PC-3 (cell line): Measurements from ENCODE around the gene IFT43. TPM values are rescaled to one million over a fixed set of nuclear protein-coding genes. Genes with fewer than 3 reads are reported as not detected.

Experiments
- ATAC-seq: fragments of 200-7000 bp; cut with Tn5 transposase; 2 replicates; pipeline ENCODE4 v1.9.1; 2020; ENCODE audit warnings: mild to moderate bottlenecking, moderate library complexity
- BruUV-seq: library from RNA; stranded (reverse); fragments of 400-500 nt; replicated peaks from 2 replicates; lab custom pipeline; 2021; lab: Mats Ljungman, UMichigan
- CTCF ChIA-PET: fragments of 300-600 bp; sonication (Branson Sonifier 250); formaldehyde crosslinking; loops from one replicate; lab custom pipeline; 2022; ENCODE audit warnings: antibody characterized with exemption; lab: Charles Lee
- POLR2A ChIA-PET: fragments of 300-600 bp; sonication (Branson Sonifier 250); formaldehyde crosslinking; loops from one replicate; lab custom pipeline; 2022; ENCODE audit warnings: antibody characterized with exemption; ENCODE audit not compliant: unreplicated experiment; lab: Charles Lee
- DNase-seq: peaks from one replicate; pipeline ENCODE4 v3.0.0-alpha.2; 2015
- H2AFZ ChIP-seq: fragments of 300-600 bp; sonication (generic); 2 replicates; pipeline ENCODE4 v1.6.0; 2016; ENCODE audit warnings: antibody characterized with exemption, low read length
- H3F3A ChIP-seq: fragments of 300-600 bp; sonication (generic); one replicate; pipeline ENCODE4 v1.6.0; 2017; ENCODE audit warnings: antibody characterized with exemption, low read length, control low read depth, mild to moderate bottlenecking; ENCODE audit not compliant: unreplicated experiment
- H3K27ac ChIP-seq: fragments of 300-600 bp; sonication (generic); 2 replicates; pipeline ENCODE4 v1.5.1; 2016; ENCODE audit warnings: mild to moderate bottlenecking, low read length
- H3K27me3 ChIP-seq: fragments of 300-600 bp; sonication (generic); 2 replicates; pipeline ENCODE4 v1.6.1; 2016; ENCODE audit warnings: low read length, mixed read lengths
- H3K36me3 ChIP-seq: fragments of 300-600 bp; sonication (generic); 2 replicates; pipeline ENCODE4 v1.6.1; 2016; ENCODE audit warnings: low read depth, mixed run types, low read length, mixed read lengths
- H3K4me1 ChIP-seq: fragments of 300-600 bp; sonication (generic); 2 replicates; pipeline ENCODE4 v1.5.1; 2016; ENCODE audit warnings: low read length; ENCODE audit not compliant: insufficient read depth
- H3K4me2 ChIP-seq: fragments of 300-600 bp; sonication (generic); 2 replicates; pipeline ENCODE4 v1.6.0; 2016; ENCODE audit warnings: low read length
- H3K4me3 ChIP-seq: fragments of 300-600 bp; sonication (generic); 2 replicates; pipeline ENCODE4 v1.5.1; 2016; ENCODE audit warnings: mild to moderate bottlenecking, low read length, mixed read lengths
- H3K79me2 ChIP-seq: fragments of 300-600 bp; sonication (generic); 2 replicates; pipeline ENCODE4 v1.6.1; 2017; ENCODE audit warnings: low read length, mixed read lengths
- H3K9ac ChIP-seq: fragments of 300-600 bp; sonication (generic); 2 replicates; pipeline ENCODE4 v1.6.0; 2016; ENCODE audit warnings: mild to moderate bottlenecking, low read length
- H3K9me2 ChIP-seq: fragments of 300-600 bp; sonication (generic); replicated peaks from 2 replicates; pipeline ENCODE4 v1.6.1; 2016; ENCODE audit warnings: mixed run types, low read length, mixed read lengths
- H3K9me3 ChIP-seq: fragments of 300-600 bp; sonication (generic); 2 replicates; pipeline ENCODE4 v1.6.1; 2016; ENCODE audit warnings: low read length, mixed read lengths
- H4K20me1 ChIP-seq: fragments of 300-600 bp; sonication (generic); 2 replicates; pipeline ENCODE4 v1.6.1; 2016; ENCODE audit warnings: low read length, mixed read lengths
- CTCF ChIP-seq: fragments of 300-600 bp; sonication (generic); conservative IDR thresholded peaks from 2 replicates; pipeline ENCODE4 v1.5.1; 2017; ENCODE audit warnings: antibody characterized with exemption, low read depth, mild to moderate bottlenecking, low read length
- EZH2 ChIP-seq: fragments of 300-600 bp; sonication (generic); IDR thresholded peaks from one replicate; pipeline ENCODE4 v1.6.1; 2017; ENCODE audit warnings: antibody characterized with exemption, mild to moderate bottlenecking, low read length; ENCODE audit not compliant: unreplicated experiment
- EZH2phosphoT487 ChIP-seq: fragments of 300-600 bp; sonication (generic); IDR thresholded peaks from 2 replicates; pipeline ENCODE4 v1.6.1; 2018; ENCODE audit warnings: mild to moderate bottlenecking, antibody characterized with exemption, low read length, borderline replicate concordance
- intact Hi-C: fragments of 100-400 bp; cut with micrococcal nuclease; formaldehyde crosslinking; loops from 2 replicates; pipeline ENCODE4 v1.9.0; 2023
- total RNA-seq: library from RNA; depleted of rRNA; stranded (reverse); fragments of >200 nt; gene quantifications from 2 replicates; pipeline ENCODE4 v1.2.3, GENCODE V29; 2014

The IFT43 gene
- total RNA-seq, 1 experiment from 2014 or later = 41.3 TPM

DNA sequence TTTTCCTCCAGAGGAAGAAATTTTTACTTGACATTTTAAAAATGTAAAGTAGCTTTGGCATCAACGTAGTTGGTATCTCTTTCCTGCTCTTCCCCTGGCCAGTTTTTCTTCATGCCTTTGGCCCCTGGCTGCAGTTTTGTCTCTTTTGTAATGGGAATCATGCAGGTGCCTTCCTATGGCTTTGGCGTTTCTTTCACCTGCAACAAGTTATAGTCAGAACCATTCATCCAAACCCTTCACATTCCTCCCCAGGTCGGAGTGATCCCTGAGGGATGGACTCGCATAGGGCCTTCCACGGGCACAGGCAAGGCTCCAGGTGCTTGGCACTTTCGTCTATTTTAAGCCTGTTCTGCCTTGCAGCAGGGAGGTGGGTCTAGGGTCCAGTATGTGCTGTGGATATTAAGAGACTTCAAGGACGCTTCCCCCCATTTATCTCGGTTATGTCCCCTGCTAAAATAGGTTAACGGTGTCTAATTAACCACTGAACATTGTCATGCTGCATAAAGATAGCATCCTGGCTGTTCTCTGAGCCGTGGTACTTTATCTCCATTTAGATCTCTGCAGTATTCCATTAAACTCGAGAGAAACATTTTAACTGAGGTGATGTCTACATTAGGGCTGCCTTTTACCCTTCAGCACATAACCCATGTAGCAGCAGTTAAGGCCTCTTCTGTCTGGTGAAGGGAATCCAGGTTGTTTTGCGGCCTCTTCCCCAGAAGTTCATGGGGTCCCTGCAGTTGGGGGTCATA, 66.3 kb downstream of the IFT43 start:
- Histone ChIP-seq H3K4me3 (no peak overlapping the region), H3K9ac (no peak overlapping the region), H3F3A (no peaks in the 10 kb centered on the region), H2AFZ (no peak overlapping the region), H3K27ac (no peak overlapping the region), H3K27me3 (no peaks in the 10 kb centered on the region), H3K9me2 (no peaks in the 10 kb centered on the region), H4K20me1 (no peaks in the 10 kb centered on the region), H3K79me2 (no peaks in the 10 kb centered on the region), H3K4me2 (no peak overlapping the region), H3K4me1 (no peaks in the 10 kb centered on the region), H3K9me3 (no peaks in the 10 kb centered on the region), H3K36me3 (no peaks in the 10 kb centered on the region)
- no peak for DNase-seq
- TF ChIP-seq EZH2phosphoT487 = no peak
- no peak for TF ChIP-seq EZH2
- no peak for TF ChIP-seq CTCF
- intact Hi-C loops = loop anchor here (1.0 to 5.0 kb wide), 3 partner anchors 300 to 593 kb away; no protein-coding TSS in a partner anchor
- no peak for ATAC-seq
- no TSS peak for BruUV-seq
- CTCF ChIA-PET = no interaction called here
- POLR2A ChIA-PET = no interaction called here

DNA sequence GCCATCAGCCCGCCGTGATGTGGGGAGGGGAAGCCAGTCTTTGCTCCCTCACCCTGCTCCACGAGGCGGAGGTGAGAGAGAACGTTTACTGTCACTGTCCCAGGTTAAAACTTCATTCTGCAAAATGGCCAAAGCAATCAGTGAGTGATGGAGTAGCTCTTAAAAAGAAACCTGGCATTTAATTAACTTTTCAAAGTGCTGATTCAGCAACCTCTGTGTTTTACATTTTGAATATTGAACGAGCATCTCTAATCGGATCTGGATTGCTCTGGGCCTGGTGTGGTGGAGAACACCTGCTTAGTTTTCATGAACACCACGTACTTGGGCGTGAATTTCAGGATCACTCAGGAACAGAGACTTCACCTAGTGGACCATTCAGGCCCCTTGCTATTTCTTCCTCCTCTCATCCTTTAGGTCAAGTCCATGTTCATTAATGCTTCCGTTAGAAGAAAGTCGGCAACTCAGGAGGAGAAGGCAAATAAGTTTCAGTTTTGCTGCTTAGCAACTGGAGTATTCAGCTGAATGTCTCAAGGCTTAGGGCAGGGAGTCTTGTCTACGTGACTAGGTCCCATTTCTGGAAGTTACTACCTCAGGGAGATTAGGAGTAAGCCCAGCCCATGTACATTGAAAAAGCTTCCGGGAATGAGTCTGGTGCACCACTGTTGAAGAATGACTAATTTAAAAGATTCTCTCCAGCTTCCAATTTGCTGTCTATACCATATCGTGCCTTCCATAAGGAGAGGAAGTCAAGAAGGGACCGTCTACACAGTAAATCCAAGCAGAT, 68.2 kb downstream of the IFT43 start:
- H3K4me3 ChIP-seq = no peak overlapping the region
- no peak overlapping the region for H3K4me2 ChIP-seq
- DNase-seq (no peak), ATAC-seq (no peak)
- no peaks in the 10 kb centered on the region for H4K20me1 ChIP-seq
- H3K27me3 ChIP-seq = no peaks in the 10 kb centered on the region
- ChIA-PET CTCF (no interaction called here), POLR2A (no interaction called here)
- BruUV-seq = no TSS peak
- H3K4me1 ChIP-seq = no peaks in the 10 kb centered on the region
- H3K79me2 ChIP-seq = no peaks in the 10 kb centered on the region
- H3K9me3 ChIP-seq = no peaks in the 10 kb centered on the region
- TF ChIP-seq EZH2phosphoT487 (no peak), EZH2 (no peak), CTCF (no peak)
- intact Hi-C loops = loop anchor here (5.0 kb wide), 1 partner anchor 299 kb away; no protein-coding TSS in a partner anchor
- H3K36me3 ChIP-seq = no peaks in the 10 kb centered on the region
- no peak overlapping the region for H2AFZ ChIP-seq
- no peaks in the 10 kb centered on the region for H3K9me2 ChIP-seq
- no peaks in the 10 kb centered on the region for H3F3A ChIP-seq
- H3K9ac ChIP-seq = no peak overlapping the region
- no peak overlapping the region for H3K27ac ChIP-seq
